HepG2 (cell line): Measurements from ENCODE around the gene LMAN1L. TPM values are rescaled to one million over a fixed set of nuclear protein-coding genes. Genes with fewer than 3 reads are reported as not detected.

Source experiments
- CEBPZ ChIP-seq: IDR thresholded peaks from 2 replicates; pipeline ENCODE4 v1.6.1; 2012; ENCODE audit warnings: low read length, improper control_type of control experiment
- FUBP1 ChIP-seq: sonication (generic); formaldehyde crosslinking; IDR thresholded peaks from 2 replicates; pipeline ENCODE4 v1.5.1; 2020; ENCODE audit warnings: missing genetic modification reagents, mild to moderate bottlenecking, borderline replicate concordance
- GRHL1 ChIP-seq: sonication (generic); formaldehyde crosslinking; conservative IDR thresholded peaks from 2 replicates; pipeline ENCODE4 v1.8.0; 2022; ENCODE audit warnings: missing genetic modification reagents
- HDAC1 ChIP-seq: sonication (generic); formaldehyde crosslinking; IDR thresholded peaks from 2 replicates; pipeline ENCODE4 v1.5.1; 2020; ENCODE audit warnings: mild to moderate bottlenecking, missing genetic modification reagents
- HMGA1 ChIP-seq: sonication (generic); formaldehyde crosslinking; conservative IDR thresholded peaks from 2 replicates; pipeline ENCODE4 v1.4.0; 2020; ENCODE audit warnings: missing genetic modification reagents
- HNRNPLL ChIP-seq: fragments of 200-400 bp; formaldehyde crosslinking; IDR thresholded peaks from 2 replicates; pipeline ENCODE4 v1.6.1; 2017; ENCODE audit warnings: mild to moderate bottlenecking, low read depth, low read length; ENCODE audit not compliant: poor library complexity, severe bottlenecking
- KDM5B ChIP-seq: sonication (generic); formaldehyde crosslinking; IDR thresholded peaks from 2 replicates; pipeline ENCODE4 v1.4.0; 2020; ENCODE audit warnings: missing genetic modification reagents, mild to moderate bottlenecking, borderline replicate concordance
- RARA ChIP-seq: IDR thresholded peaks from 2 replicates; pipeline ENCODE4 v1.6.1; 2016; ENCODE audit warnings: missing genetic modification reagents, missing compliant biosample characterization
- REXO4 ChIP-seq: sonication (generic); formaldehyde crosslinking; IDR thresholded peaks from 2 replicates; pipeline ENCODE4 v1.8.0; 2022; ENCODE audit warnings: missing genetic modification reagents, mild to moderate bottlenecking, borderline replicate concordance
- RNF2 ChIP-seq: fragments of 450-650 bp; conservative IDR thresholded peaks from 2 replicates; pipeline ENCODE4 v1.6.1; 2016; ENCODE audit warnings: low read depth
- SIX1 ChIP-seq: sonication (generic); formaldehyde crosslinking; IDR thresholded peaks from 2 replicates; pipeline ENCODE4 v1.4.0; 2020; ENCODE audit warnings: missing genetic modification reagents, borderline replicate concordance
- SP5 ChIP-seq: IDR thresholded peaks from 2 replicates; pipeline ENCODE4 v1.6.1; 2016; ENCODE audit warnings: low read depth, borderline replicate concordance
- ZBTB44 ChIP-seq: sonication (generic); formaldehyde crosslinking; IDR thresholded peaks from 2 replicates; pipeline ENCODE4 v1.4.0; 2020; ENCODE audit warnings: missing genetic modification reagents
- ZNF180 ChIP-seq: sonication (generic); formaldehyde crosslinking; IDR thresholded peaks from 2 replicates; pipeline ENCODE4 v1.4.0; 2020; ENCODE audit warnings: low read depth, missing genetic modification reagents, borderline replicate concordance
- ZNF20 ChIP-seq: sonication (generic); formaldehyde crosslinking; IDR thresholded peaks from 2 replicates; pipeline ENCODE4 v1.4.0; 2020; ENCODE audit warnings: mild to moderate bottlenecking, moderate library complexity, missing genetic modification reagents
- ZNF234 ChIP-seq: sonication (generic); formaldehyde crosslinking; conservative IDR thresholded peaks from 2 replicates; pipeline ENCODE4 v1.5.1; 2020; ENCODE audit warnings: mild to moderate bottlenecking, missing genetic modification reagents
- ZNF274 ChIP-seq: sonication (generic); formaldehyde crosslinking; IDR thresholded peaks from 2 replicates; pipeline ENCODE4 v1.5.1; 2020; ENCODE audit warnings: mild to moderate bottlenecking, missing genetic modification reagents
- ZNF550 ChIP-seq: sonication (generic); formaldehyde crosslinking; IDR thresholded peaks from 2 replicates; pipeline ENCODE4 v1.4.0; 2020; ENCODE audit warnings: mild to moderate bottlenecking, missing genetic modification reagents, borderline replicate concordance
- ZNF747 ChIP-seq: sonication (generic); formaldehyde crosslinking; IDR thresholded peaks from 2 replicates; pipeline ENCODE4 v1.8.1; 2023; ENCODE audit warnings: missing genetic modification reagents, mild to moderate bottlenecking, borderline replicate concordance
- ZSCAN12 ChIP-seq: sonication (generic); formaldehyde crosslinking; IDR thresholded peaks from 2 replicates; pipeline ENCODE4 v1.9.0; 2021; ENCODE audit warnings: mild to moderate bottlenecking, missing genetic modification reagents
- polyA plus RNA-seq, 8 experiments: library from polyadenylated mRNA; depleted of rRNA in 3 of 8; stranded (reverse) in 7 of 8; unstranded in 1 of 8; fragments of >200 nt; fragmentation: Illumina TruSeq in 4 of 8; extraction: Trizol in 4 of 8; gene quantifications; 2 replicates each; pipeline versions ENCODE4 v1.2.1 to v1.2.3, GENCODE V29; 2011 to 2016; ENCODE audit warnings: low read depth in 4 of 8, missing spikeins in 1 of 8, mixed read lengths in 1 of 8; ENCODE audit not compliant: insufficient read depth in 1 of 8
- total RNA-seq, 5 experiments: library from RNA; depleted of rRNA; stranded (reverse); fragments of >200 nt; fragmentation: Illumina TruSeq; extraction: Trizol; gene quantifications; 2 replicates each; pipeline ENCODE4 v1.2.3, GENCODE V29; 2016; ENCODE audit warnings: low read depth in 1 of 5

LMAN1L gene
- total and polyA plus RNA-seq, 2 of the 13 experiments (the other 11 are each of a cell fraction or from before 2014, with no cell fraction given), result not detected

GRCh38 chr15:74842581-74843444 is 30.2 kb downstream of the LMAN1L start, which contains the start of gene ULK3 (continued):
- TF ChIP-seq GRHL1, result no peak
- TF ChIP-seq HNRNPLL, result peak; percentile 69
- TF ChIP-seq HDAC1, result peak; percentile 54; the same call in 1 of the 2 replicates
- no peak for TF ChIP-seq FUBP1 (CRISPR knock-in tag)
- TF ChIP-seq HMGA1 (CRISPR knock-in tag), result no peak
- no peak for TF ChIP-seq CEBPZ
- TF ChIP-seq ZNF550 (CRISPR knock-in tag), result no peak
- TF ChIP-seq ZNF234 (CRISPR knock-in tag), result 0 out of 2 replicates have a peak, but pooled peaks have one; percentile 57
- 0 out of 2 replicates have a peak, but pooled peaks have one; percentile 39 for TF ChIP-seq ZNF747 (CRISPR knock-in tag)
- TF ChIP-seq RNF2, result 0 out of 2 replicates have a peak, but pooled peaks have one; percentile 42
- TF ChIP-seq ZNF180 (CRISPR knock-in tag), result no peak
- TF ChIP-seq REXO4 (CRISPR knock-in tag), result no peak
- no peak for TF ChIP-seq ZNF20
- TF ChIP-seq SIX1 (CRISPR knock-in tag), result no peak
- TF ChIP-seq ZBTB44 (CRISPR knock-in tag), result no peak
- peak; percentile 80 for TF ChIP-seq ZNF274
- TF ChIP-seq KDM5B (CRISPR knock-in tag), result no peak; the same call in 1 of the 2 replicates
- TF ChIP-seq SP5 (CRISPR knock-in tag), result peak; percentile 64; the same call in 1 of the 2 replicates
- TF ChIP-seq ZSCAN12 (CRISPR knock-in tag), result no peak
- no peak for TF ChIP-seq RARA (CRISPR knock-in tag)
